Breast epithelium (tissue), 3 donors: Measurements from ENCODE around the gene ADSS2.
"Not testable (repeated sequence)": the region's sequence is repeated elsewhere in the genome, so short reads cannot be mapped to it uniquely, and the experiment has no call there.

Experiments used
- CTCF ChIP-seq, 3 donors: fragments of 450-650 bp; IDR thresholded peaks; one replicate each; pipeline ENCODE4 v1.5.1; 2016 to 2017; ENCODE audit warnings: antibody characterized with exemption in 3 of 3, mild to moderate bottlenecking in 3 of 3, moderate library complexity in 3 of 3
- POLR2A ChIP-seq: fragments of 450-650 bp; IDR thresholded peaks from one replicate; pipeline ENCODE4 v1.6.1; 2016; ENCODE audit warnings: antibody characterized with exemption, mild to moderate bottlenecking, moderate library complexity

DNA sequence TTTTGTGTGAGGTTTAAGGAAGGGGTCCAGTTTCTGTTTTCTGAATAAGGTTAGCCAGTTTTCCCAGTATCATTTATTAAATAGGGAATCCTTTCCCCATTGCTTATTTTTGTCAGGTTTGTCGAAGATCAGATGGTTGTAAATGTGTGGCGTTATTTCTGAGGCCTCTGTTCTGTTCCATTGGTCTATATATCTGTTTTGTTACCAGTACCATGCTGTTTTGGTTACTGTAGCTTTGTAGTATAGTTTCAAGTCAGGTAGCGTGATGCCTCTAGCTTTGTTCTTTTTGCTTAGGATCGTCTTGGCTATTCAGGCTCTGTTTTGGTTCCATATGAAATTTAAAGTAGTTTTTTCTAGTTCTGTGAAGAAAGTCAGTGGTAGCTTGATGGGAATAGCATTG lies 48.8 kb upstream of the ADSS2 start:
- not testable (repeated sequence) for TF ChIP-seq CTCF (IDR thresholded peaks at IDR 0.05); POLR2A
